SH-SY5Y (cell line): ENCODE data around the gene ENSA.

ENCODE experiments used
- GATA2 ChIP-seq: IDR thresholded peaks from 2 replicates; pipeline ENCODE4 v1.6.1; 2011; ENCODE audit warnings: mild to moderate bottlenecking, low read depth, low read length
- GATA3 ChIP-seq: IDR thresholded peaks from 2 replicates; pipeline ENCODE4 v1.6.1; 2011; ENCODE audit warnings: low read depth, mild to moderate bottlenecking, low read length, moderate library complexity

DNA sequence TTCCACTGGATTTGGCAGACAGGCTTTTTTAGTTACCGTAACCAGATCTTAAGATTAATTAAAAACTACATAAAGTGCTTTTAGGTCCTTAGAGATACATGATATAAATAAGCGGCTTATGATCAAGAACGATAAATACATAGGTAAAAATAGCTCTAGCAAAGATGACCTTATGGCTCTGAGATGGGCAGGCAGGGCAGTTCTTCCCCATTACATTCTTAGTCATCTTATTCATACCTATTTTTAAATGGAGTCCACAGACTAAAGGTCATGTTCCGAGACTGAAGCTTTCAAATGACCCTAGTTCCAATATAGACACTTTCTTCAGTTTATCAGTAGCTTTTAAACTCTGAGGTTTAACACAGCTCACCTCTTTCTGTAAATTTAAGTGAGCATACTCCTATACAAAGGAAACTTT lies 54.3 kb downstream of the ENSA start:
- TF ChIP-seq GATA2 (no peak), GATA3 (no peak)
